OCI-LY7 (cell line): ENCODE data around the gene PDGFD. TPM values are rescaled to one million over a fixed set of nuclear protein-coding genes. Genes with fewer than 3 reads are reported as not detected.

ENCODE experiments used
- BruUV-seq: library from RNA; stranded (reverse); fragments of 400-500 nt; replicated peaks from 2 replicates; lab custom pipeline; 2021; lab: Mats Ljungman, UMichigan
- CTCF ChIA-PET: fragments of 300-600 bp; sonication (Branson Sonifier 250); formaldehyde crosslinking; loops from one replicate; lab custom pipeline; 2022; ENCODE audit warnings: antibody characterized with exemption; ENCODE audit not compliant: unreplicated experiment; lab: Charles Lee
- POLR2A ChIA-PET: fragments of 300-600 bp; sonication (Branson Sonifier 250); formaldehyde crosslinking; loops from one replicate; lab custom pipeline; 2022; ENCODE audit warnings: antibody characterized with exemption; lab: Charles Lee
- DNase-seq: peaks from one replicate; pipeline ENCODE4 v3.0.0-alpha.2; 2015; ENCODE audit warnings: low spot score
- H2AFZ ChIP-seq: fragments of 200-600 bp; sonication (generic), shearing (Covaris generic); 2 replicates; pipeline ENCODE4 v1.6.1; 2014; ENCODE audit warnings: mild to moderate bottlenecking, antibody characterized with exemption, low read length, moderate library complexity
- H3K27ac ChIP-seq: fragments of 200-600 bp; sonication (generic); 2 replicates; pipeline ENCODE4 v1.5.1; 2014; ENCODE audit warnings: mixed run types, low read depth, mild to moderate bottlenecking, moderate library complexity, low read length, inconsistent platforms; ENCODE audit not compliant: poor library complexity, severe bottlenecking
- H3K36me3 ChIP-seq: fragments of 200-600 bp; sonication (generic); 2 replicates; pipeline ENCODE4 v1.6.1; 2014; ENCODE audit warnings: mild to moderate bottlenecking, antibody characterized with exemption, low read length, moderate library complexity, mixed read lengths; ENCODE audit not compliant: insufficient read depth
- H3K4me1 ChIP-seq: fragments of 200-600 bp; sonication (generic); 2 replicates; pipeline ENCODE4 v1.5.1; 2014; ENCODE audit warnings: mild to moderate bottlenecking, low read length; ENCODE audit not compliant: insufficient read depth, poor library complexity, severe bottlenecking
- H3K4me2 ChIP-seq: fragments of 200-600 bp; sonication (generic); 2 replicates; pipeline ENCODE4 v1.6.1; 2014; ENCODE audit warnings: mild to moderate bottlenecking, low read length
- H3K4me3 ChIP-seq: fragments of 200-600 bp; sonication (generic); 2 replicates; pipeline ENCODE4 v1.5.1; 2014; ENCODE audit warnings: mild to moderate bottlenecking, low read depth, low read length; ENCODE audit not compliant: poor library complexity, severe bottlenecking
- H3K79me2 ChIP-seq: fragments of 200-600 bp; sonication (generic); 2 replicates; pipeline ENCODE4 v1.6.1; 2016; ENCODE audit warnings: low read depth, mild to moderate bottlenecking, low read length, moderate library complexity, mixed read lengths; ENCODE audit not compliant: insufficient read depth
- H3K9me2 ChIP-seq: fragments of 200-600 bp; sonication (generic); 2 replicates; pipeline ENCODE4 v1.6.1; 2016; ENCODE audit warnings: mild to moderate bottlenecking, low read length, mixed read lengths; ENCODE audit not compliant: insufficient read depth
- H3K9me3 ChIP-seq: fragments of 200-600 bp; sonication (generic); 2 replicates; pipeline ENCODE4 v1.6.1; 2014; ENCODE audit warnings: mild to moderate bottlenecking, mixed run types, low read length, mixed read lengths
- H4K20me1 ChIP-seq: fragments of 200-600 bp; sonication (generic); 2 replicates; pipeline ENCODE4 v1.6.1; 2014; ENCODE audit warnings: mild to moderate bottlenecking, antibody characterized with exemption, low read length, moderate library complexity, mixed read lengths; ENCODE audit not compliant: insufficient read depth
- EZH2phosphoT487 ChIP-seq: fragments of 200-600 bp; sonication (generic); IDR thresholded peaks from 2 replicates; pipeline ENCODE4 v1.6.1; 2018; ENCODE audit warnings: low read depth, borderline replicate concordance, mild to moderate bottlenecking, mixed run types, antibody characterized with exemption, low read length, moderate library complexity, mixed read lengths
- intact Hi-C: fragments of 100-400 bp; cut with micrococcal nuclease; formaldehyde crosslinking; loops from one replicate; pipeline ENCODE4 v1.10.0; 2022; ENCODE audit not compliant: unreplicated experiment
- total RNA-seq, 2 experiments: library from RNA; depleted of rRNA in 1 of 2; stranded (reverse); fragments of >200 nt in 1 of 2; shearing (Covaris generic) in 1 of 2; gene quantifications; 2 replicates each; pipeline ENCODE4 v1.2.3, GENCODE V29; 2014 to 2022
- TF ChIP-seq, protein P1 (sequence below): fragments of 200-600 bp; sonication (generic); conservative IDR thresholded peaks from 2 replicates; pipeline ENCODE4 v1.5.1; 2014; ENCODE audit warnings: mild to moderate bottlenecking, antibody characterized with exemption, low read length, moderate library complexity, mixed read lengths

The PDGFD gene
- total RNA-seq, 2 experiments from 2014 or later: 1.0 to 6.0 TPM

DNA sequence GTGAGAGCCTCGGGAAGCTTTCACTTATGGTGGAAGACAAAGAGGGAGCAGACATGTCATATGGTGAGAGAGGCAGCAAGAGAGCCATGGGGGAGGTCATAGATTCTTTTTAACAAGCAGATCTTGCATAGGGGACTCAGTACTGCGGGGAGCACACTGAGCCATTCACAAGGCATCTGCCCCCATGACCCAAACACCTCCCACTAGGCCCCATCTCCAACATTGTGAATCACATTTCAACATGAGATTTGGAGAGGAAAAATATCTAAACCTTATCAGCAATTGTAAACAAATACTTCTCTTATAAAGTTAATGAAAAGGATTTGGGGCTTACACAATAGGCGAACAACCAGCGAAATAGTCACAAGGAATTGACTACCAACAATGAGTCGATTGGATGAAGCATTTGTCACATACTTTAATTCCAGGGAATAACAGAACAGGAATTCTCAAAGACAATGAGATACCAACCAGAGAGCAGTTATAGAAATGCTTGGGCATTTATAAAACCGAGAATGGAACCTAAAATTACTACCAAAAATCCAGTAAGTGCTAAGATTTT, 120.2 kb downstream of the PDGFD start:
- Histone ChIP-seq H3K9me3 (no peaks in the 10 kb centered on the region), H4K20me1 (no peaks in the 10 kb centered on the region), H3K4me2 (no peak overlapping the region), H3K4me1 (no peaks in the 10 kb centered on the region), H3K79me2 (no peaks in the 10 kb centered on the region), H3K36me3 (no peaks in the 10 kb centered on the region), H3K9me2 (no peaks in the 10 kb centered on the region), H3K4me3 (no peak overlapping the region), H3K27ac (no peak overlapping the region), H2AFZ (no peak overlapping the region)
- TF ChIP-seq EZH2phosphoT487: no peak
- TF ChIP-seq, protein P1, sequence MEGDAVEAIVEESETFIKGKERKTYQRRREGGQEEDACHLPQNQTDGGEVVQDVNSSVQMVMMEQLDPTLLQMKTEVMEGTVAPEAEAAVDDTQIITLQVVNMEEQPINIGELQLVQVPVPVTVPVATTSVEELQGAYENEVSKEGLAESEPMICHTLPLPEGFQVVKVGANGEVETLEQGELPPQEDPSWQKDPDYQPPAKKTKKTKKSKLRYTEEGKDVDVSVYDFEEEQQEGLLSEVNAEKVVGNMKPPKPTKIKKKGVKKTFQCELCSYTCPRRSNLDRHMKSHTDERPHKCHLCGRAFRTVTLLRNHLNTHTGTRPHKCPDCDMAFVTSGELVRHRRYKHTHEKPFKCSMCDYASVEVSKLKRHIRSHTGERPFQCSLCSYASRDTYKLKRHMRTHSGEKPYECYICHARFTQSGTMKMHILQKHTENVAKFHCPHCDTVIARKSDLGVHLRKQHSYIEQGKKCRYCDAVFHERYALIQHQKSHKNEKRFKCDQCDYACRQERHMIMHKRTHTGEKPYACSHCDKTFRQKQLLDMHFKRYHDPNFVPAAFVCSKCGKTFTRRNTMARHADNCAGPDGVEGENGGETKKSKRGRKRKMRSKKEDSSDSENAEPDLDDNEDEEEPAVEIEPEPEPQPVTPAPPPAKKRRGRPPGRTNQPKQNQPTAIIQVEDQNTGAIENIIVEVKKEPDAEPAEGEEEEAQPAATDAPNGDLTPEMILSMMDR: no peak
- DNase-seq: no peak
- POLR2A ChIA-PET: interaction anchor here (0.5 to 0.7 kb wide), 2 partner anchors 9 to 96 kb away, joined by 3 to 4 read pairs; no protein-coding TSS in a partner anchor
- CTCF ChIA-PET: no interaction called here
- BruUV-seq: no TSS peak
- intact Hi-C loops: no loop called here

DNA sequence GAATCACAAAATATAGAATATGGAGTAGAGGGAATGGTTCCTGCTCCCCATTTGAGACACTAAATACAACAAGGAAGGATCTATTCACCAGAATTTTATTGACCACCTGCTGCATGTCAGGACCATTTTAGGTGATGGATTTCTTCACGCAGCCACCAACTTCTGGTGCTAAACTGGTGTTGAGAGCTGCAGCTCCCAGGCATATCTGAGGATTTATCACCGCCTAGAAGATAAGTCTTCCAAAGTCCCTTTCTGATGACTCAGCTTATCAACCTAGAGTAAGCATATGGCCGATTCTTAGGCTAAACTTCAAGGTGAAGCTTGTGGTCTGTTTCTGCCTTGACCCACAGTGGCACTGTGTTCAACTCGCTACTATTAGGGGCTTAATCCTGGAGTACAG, 120.8 kb downstream of the PDGFD start:
- intact Hi-C loops: no loop called here
- Histone ChIP-seq H3K4me1 (no peaks in the 10 kb centered on the region), H3K27ac (no peak overlapping the region), H3K4me2 (no peak overlapping the region), H3K4me3 (no peak overlapping the region), H2AFZ (no peak overlapping the region), H3K9me2 (no peaks in the 10 kb centered on the region), H4K20me1 (no peaks in the 10 kb centered on the region), H3K36me3 (no peaks in the 10 kb centered on the region), H3K79me2 (no peaks in the 10 kb centered on the region), H3K9me3 (no peaks in the 10 kb centered on the region)
- POLR2A ChIA-PET: no interaction called here
- TF ChIP-seq EZH2phosphoT487: no peak
- TF ChIP-seq, protein P1: no peak
- no peak for DNase-seq
- BruUV-seq: no TSS peak
- CTCF ChIA-PET: no interaction called here

DNA sequence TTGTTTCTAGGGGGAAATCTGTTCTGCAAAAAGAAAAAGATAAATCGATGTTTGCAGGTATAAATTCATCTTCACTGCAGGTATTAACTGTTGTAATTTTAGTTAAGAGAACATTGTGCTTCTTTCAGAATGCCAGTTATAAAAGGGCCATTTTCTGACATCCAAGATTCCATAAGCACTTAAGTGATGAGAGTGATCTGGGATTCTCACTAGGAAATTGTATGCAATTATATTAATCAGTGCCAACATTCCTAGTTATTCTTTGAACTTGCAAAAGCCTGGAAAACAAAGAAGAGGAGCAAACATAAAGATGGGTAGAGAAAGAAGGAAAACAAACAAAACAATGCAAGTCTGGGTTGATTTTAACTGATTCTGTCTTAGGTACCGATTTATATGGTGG, 122.2 kb downstream of the PDGFD start:
- DNase-seq: no peak
- intact Hi-C loops: no loop called here
- no TSS peak for BruUV-seq
- ChIA-PET CTCF (no interaction called here), POLR2A (no interaction called here)
- no peaks in the 10 kb centered on the region for H3K4me1 ChIP-seq
- no peaks in the 10 kb centered on the region for H3K36me3 ChIP-seq
- H3K9me3 ChIP-seq: no peaks in the 10 kb centered on the region
- H4K20me1 ChIP-seq: no peaks in the 10 kb centered on the region
- no peaks in the 10 kb centered on the region for H3K79me2 ChIP-seq
- TF ChIP-seq, protein P1: no peak
- TF ChIP-seq EZH2phosphoT487: no peak
- H3K4me2 ChIP-seq: no peak overlapping the region
- no peak overlapping the region for H2AFZ ChIP-seq
- no peaks in the 10 kb centered on the region for H3K9me2 ChIP-seq
- no peak overlapping the region for H3K4me3 ChIP-seq
- no peak overlapping the region for H3K27ac ChIP-seq
